ENCODE results near the gene SLC24A3. TPM values are rescaled to one million over a fixed set of nuclear protein-coding genes. Genes with fewer than 3 reads are reported as not detected.

Gene SLC24A3
- total RNA-seq, 1 experiment from 2014 or later: 46.0 TPM

GRCh38 chr20:19448632-19449031 lies 236.2 kb downstream of the SLC24A3 start:
- DNase-seq (ENCODE audit: low spot score): no peak
- H3K27me3 ChIP-seq (replicated peaks; ENCODE audit: insufficient read depth, low read depth, low read length, poor library complexity): no peaks in the 10 kb centered on the region
- ChIA-PET CTCF (no interaction called here), POLR2A (ENCODE audit: low non-redundant PET) (no interaction called here)
- peaks cover under 1% of the 10 kb centered on the region for H3K9me3 ChIP-seq (ENCODE audit: low read depth, low read length, poor library complexity, severe bottlenecking)
- no peak overlapping the region for H3K4me3 ChIP-seq (ENCODE audit: low read depth, low read length, poor library complexity, severe bottlenecking)
- TF ChIP-seq EZH2 (IDR thresholded peaks at IDR 0.05; ENCODE audit: borderline replicate concordance, low read depth, low read length, poor library complexity, severe bottlenecking): no peak
- TF ChIP-seq, protein P1, sequence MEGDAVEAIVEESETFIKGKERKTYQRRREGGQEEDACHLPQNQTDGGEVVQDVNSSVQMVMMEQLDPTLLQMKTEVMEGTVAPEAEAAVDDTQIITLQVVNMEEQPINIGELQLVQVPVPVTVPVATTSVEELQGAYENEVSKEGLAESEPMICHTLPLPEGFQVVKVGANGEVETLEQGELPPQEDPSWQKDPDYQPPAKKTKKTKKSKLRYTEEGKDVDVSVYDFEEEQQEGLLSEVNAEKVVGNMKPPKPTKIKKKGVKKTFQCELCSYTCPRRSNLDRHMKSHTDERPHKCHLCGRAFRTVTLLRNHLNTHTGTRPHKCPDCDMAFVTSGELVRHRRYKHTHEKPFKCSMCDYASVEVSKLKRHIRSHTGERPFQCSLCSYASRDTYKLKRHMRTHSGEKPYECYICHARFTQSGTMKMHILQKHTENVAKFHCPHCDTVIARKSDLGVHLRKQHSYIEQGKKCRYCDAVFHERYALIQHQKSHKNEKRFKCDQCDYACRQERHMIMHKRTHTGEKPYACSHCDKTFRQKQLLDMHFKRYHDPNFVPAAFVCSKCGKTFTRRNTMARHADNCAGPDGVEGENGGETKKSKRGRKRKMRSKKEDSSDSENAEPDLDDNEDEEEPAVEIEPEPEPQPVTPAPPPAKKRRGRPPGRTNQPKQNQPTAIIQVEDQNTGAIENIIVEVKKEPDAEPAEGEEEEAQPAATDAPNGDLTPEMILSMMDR (conservative IDR thresholded peaks at IDR 0.05; ENCODE audit: low read depth, low read length): no peak
- intact Hi-C loops (cut with micrococcal nuclease; ENCODE audit: unreplicated experiment): no loop called here
- peaks cover 16% of the 10 kb centered on the region for H3K4me1 ChIP-seq (ENCODE audit: insufficient read depth, low read length, poor library complexity, severe bottlenecking)
- H3K36me3 ChIP-seq (ENCODE audit: insufficient read depth, low read length, poor library complexity, severe bottlenecking): no peaks in the 10 kb centered on the region
- no peak overlapping the region for H3K27ac ChIP-seq (ENCODE audit: low read depth, low read length, poor library complexity, severe bottlenecking)
- BruUV-seq (replicated peaks): no TSS peak

GRCh38 chr20:19449051-19449450 lies 236.6 kb downstream of the SLC24A3 start:
- TF ChIP-seq, protein P1 (conservative IDR thresholded peaks at IDR 0.05; ENCODE audit: low read depth, low read length): no peak
- no peak for TF ChIP-seq EZH2 (IDR thresholded peaks at IDR 0.05; ENCODE audit: borderline replicate concordance, low read depth, low read length, poor library complexity, severe bottlenecking)
- no peaks in the 10 kb centered on the region for H3K36me3 ChIP-seq (ENCODE audit: insufficient read depth, low read length, poor library complexity, severe bottlenecking)
- no peaks in the 10 kb centered on the region for H3K9me3 ChIP-seq (ENCODE audit: low read depth, low read length, poor library complexity, severe bottlenecking)
- H3K4me3 ChIP-seq (ENCODE audit: low read depth, low read length, poor library complexity, severe bottlenecking): no peak overlapping the region
- DNase-seq (ENCODE audit: low spot score): peak; percentile 41
- ChIA-PET CTCF (no interaction called here), POLR2A (ENCODE audit: low non-redundant PET) (no interaction called here)
- no peaks in the 10 kb centered on the region for H3K27me3 ChIP-seq (replicated peaks; ENCODE audit: insufficient read depth, low read depth, low read length, poor library complexity)
- BruUV-seq (replicated peaks): no TSS peak
- H3K27ac ChIP-seq (ENCODE audit: low read depth, low read length, poor library complexity, severe bottlenecking): no peak overlapping the region
- intact Hi-C loops (cut with micrococcal nuclease; ENCODE audit: unreplicated experiment): no loop called here
- H3K4me1 ChIP-seq (ENCODE audit: insufficient read depth, low read length, poor library complexity, severe bottlenecking): peaks cover 21% of the 10 kb centered on the region

DNA sequence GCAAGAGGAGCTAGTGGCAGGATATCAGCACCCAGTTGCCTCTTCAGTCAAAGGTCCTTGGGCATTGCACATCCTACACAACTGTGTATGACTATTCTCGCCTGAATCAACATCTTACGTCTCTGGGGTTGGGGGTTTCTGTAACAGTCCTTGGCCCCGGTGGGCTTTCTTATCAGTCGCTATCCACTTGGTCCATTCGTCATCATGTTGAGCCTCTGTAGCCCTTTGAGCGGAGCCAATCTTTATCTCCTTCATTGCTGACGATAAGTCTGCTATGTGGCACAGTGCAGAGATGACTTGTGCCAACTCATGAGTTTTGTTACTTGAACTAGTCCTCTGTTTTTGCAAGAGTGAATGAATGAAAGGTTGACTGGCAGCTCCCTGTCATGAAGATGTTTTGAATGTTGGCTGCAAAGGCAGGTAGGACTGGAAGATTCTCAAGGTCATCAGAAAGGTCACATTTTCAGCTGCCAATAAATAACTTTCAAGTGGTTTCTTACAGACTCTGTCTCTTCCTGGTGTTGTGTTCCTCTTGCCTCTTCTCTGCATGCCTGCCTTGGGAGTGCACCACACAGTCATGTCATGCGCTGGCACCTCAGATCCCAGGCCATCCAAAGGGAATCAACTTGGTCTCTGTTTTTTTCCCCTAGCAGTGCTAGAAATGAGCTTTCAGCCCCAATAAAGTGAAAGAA lies 238.9 kb downstream of the SLC24A3 start:
- CTCF ChIA-PET: no interaction called here
- BruUV-seq (replicated peaks): no TSS peak
- DNase-seq (ENCODE audit: low spot score): no peak
- TF ChIP-seq, protein P1 (conservative IDR thresholded peaks at IDR 0.05; ENCODE audit: low read depth, low read length): no peak
- TF ChIP-seq EZH2 (IDR thresholded peaks at IDR 0.05; ENCODE audit: borderline replicate concordance, low read depth, low read length, poor library complexity, severe bottlenecking): no peak
- Histone ChIP-seq H3K9me3 (ENCODE audit: low read depth, low read length, poor library complexity, severe bottlenecking) (no peaks in the 10 kb centered on the region), H3K27ac (ENCODE audit: low read depth, low read length, poor library complexity, severe bottlenecking) (no peak overlapping the region), H3K4me1 (ENCODE audit: insufficient read depth, low read length, poor library complexity, severe bottlenecking) (peaks cover 25% of the 10 kb centered on the region), H3K4me3 (ENCODE audit: low read depth, low read length, poor library complexity, severe bottlenecking) (no peak overlapping the region), H3K36me3 (ENCODE audit: insufficient read depth, low read length, poor library complexity, severe bottlenecking) (no peaks in the 10 kb centered on the region), H3K27me3 (replicated peaks; ENCODE audit: insufficient read depth, low read depth, low read length, poor library complexity) (no peaks in the 10 kb centered on the region)
- POLR2A ChIA-PET (ENCODE audit: low non-redundant PET): no interaction called here
- intact Hi-C loops (cut with micrococcal nuclease; ENCODE audit: unreplicated experiment): no loop called here
